OCI-LY7 (cell line): ENCODE results near the gene LBR. TPM values are rescaled to one million over a fixed set of nuclear protein-coding genes. Genes with fewer than 3 reads are reported as not detected.

Experiments used
- BruUV-seq: library from RNA; stranded (reverse); fragments of 400-500 nt; replicated peaks from 2 replicates; lab custom pipeline; 2021; lab: Mats Ljungman, UMichigan
- CTCF ChIA-PET: fragments of 300-600 bp; sonication (Branson Sonifier 250); formaldehyde crosslinking; loops from one replicate; lab custom pipeline; 2022; ENCODE audit warnings: antibody characterized with exemption; ENCODE audit not compliant: unreplicated experiment; lab: Charles Lee
- POLR2A ChIA-PET: fragments of 300-600 bp; sonication (Branson Sonifier 250); formaldehyde crosslinking; loops from one replicate; lab custom pipeline; 2022; ENCODE audit warnings: antibody characterized with exemption; lab: Charles Lee
- DNase-seq: peaks from one replicate; pipeline ENCODE4 v3.0.0-alpha.2; 2015; ENCODE audit warnings: low spot score
- H2AFZ ChIP-seq: fragments of 200-600 bp; sonication (generic), shearing (Covaris generic); 2 replicates; pipeline ENCODE4 v1.6.1; 2014; ENCODE audit warnings: mild to moderate bottlenecking, antibody characterized with exemption, low read length, moderate library complexity
- H3K27ac ChIP-seq: fragments of 200-600 bp; sonication (generic); 2 replicates; pipeline ENCODE4 v1.5.1; 2014; ENCODE audit warnings: mixed run types, low read depth, mild to moderate bottlenecking, moderate library complexity, low read length, inconsistent platforms; ENCODE audit not compliant: poor library complexity, severe bottlenecking
- H3K36me3 ChIP-seq: fragments of 200-600 bp; sonication (generic); 2 replicates; pipeline ENCODE4 v1.6.1; 2014; ENCODE audit warnings: mild to moderate bottlenecking, antibody characterized with exemption, low read length, moderate library complexity, mixed read lengths; ENCODE audit not compliant: insufficient read depth
- H3K4me1 ChIP-seq: fragments of 200-600 bp; sonication (generic); 2 replicates; pipeline ENCODE4 v1.5.1; 2014; ENCODE audit warnings: mild to moderate bottlenecking, low read length; ENCODE audit not compliant: insufficient read depth, poor library complexity, severe bottlenecking
- H3K4me2 ChIP-seq: fragments of 200-600 bp; sonication (generic); 2 replicates; pipeline ENCODE4 v1.6.1; 2014; ENCODE audit warnings: mild to moderate bottlenecking, low read length
- H3K4me3 ChIP-seq: fragments of 200-600 bp; sonication (generic); 2 replicates; pipeline ENCODE4 v1.5.1; 2014; ENCODE audit warnings: mild to moderate bottlenecking, low read depth, low read length; ENCODE audit not compliant: poor library complexity, severe bottlenecking
- H3K79me2 ChIP-seq: fragments of 200-600 bp; sonication (generic); 2 replicates; pipeline ENCODE4 v1.6.1; 2016; ENCODE audit warnings: low read depth, mild to moderate bottlenecking, low read length, moderate library complexity, mixed read lengths; ENCODE audit not compliant: insufficient read depth
- H3K9me2 ChIP-seq: fragments of 200-600 bp; sonication (generic); 2 replicates; pipeline ENCODE4 v1.6.1; 2016; ENCODE audit warnings: mild to moderate bottlenecking, low read length, mixed read lengths; ENCODE audit not compliant: insufficient read depth
- H3K9me3 ChIP-seq: fragments of 200-600 bp; sonication (generic); 2 replicates; pipeline ENCODE4 v1.6.1; 2014; ENCODE audit warnings: mild to moderate bottlenecking, mixed run types, low read length, mixed read lengths
- H4K20me1 ChIP-seq: fragments of 200-600 bp; sonication (generic); 2 replicates; pipeline ENCODE4 v1.6.1; 2014; ENCODE audit warnings: mild to moderate bottlenecking, antibody characterized with exemption, low read length, moderate library complexity, mixed read lengths; ENCODE audit not compliant: insufficient read depth
- EZH2phosphoT487 ChIP-seq: fragments of 200-600 bp; sonication (generic); IDR thresholded peaks from 2 replicates; pipeline ENCODE4 v1.6.1; 2018; ENCODE audit warnings: low read depth, borderline replicate concordance, mild to moderate bottlenecking, mixed run types, antibody characterized with exemption, low read length, moderate library complexity, mixed read lengths
- intact Hi-C: fragments of 100-400 bp; cut with micrococcal nuclease; formaldehyde crosslinking; loops from one replicate; pipeline ENCODE4 v1.10.0; 2022; ENCODE audit not compliant: unreplicated experiment
- total RNA-seq, 2 experiments: library from RNA; depleted of rRNA in 1 of 2; stranded (reverse); fragments of >200 nt in 1 of 2; shearing (Covaris generic) in 1 of 2; gene quantifications; 2 replicates each; pipeline ENCODE4 v1.2.3, GENCODE V29; 2014 to 2022
- TF ChIP-seq, protein P1 (sequence below): fragments of 200-600 bp; sonication (generic); conservative IDR thresholded peaks from 2 replicates; pipeline ENCODE4 v1.5.1; 2014; ENCODE audit warnings: mild to moderate bottlenecking, antibody characterized with exemption, low read length, moderate library complexity, mixed read lengths

LBR gene
- total RNA-seq, 2 experiments from 2014 or later = 117 to 288 TPM

- Histone ChIP-seq H3K9me2 (no peaks in the 10 kb centered on the region), H3K79me2 (no peaks in the 10 kb centered on the region), H4K20me1 (no peaks in the 10 kb centered on the region), H3K4me2 (no peak overlapping the region), H3K9me3 (no peaks in the 10 kb centered on the region), H3K4me1 (peaks cover 44% of the 10 kb centered on the region), H2AFZ (no peak overlapping the region), H3K36me3 (no peaks in the 10 kb centered on the region), H3K27ac (no peak overlapping the region), H3K4me3 (no peak overlapping the region)
- no TSS peak for BruUV-seq
- intact Hi-C loops = no loop called here
- no peak for TF ChIP-seq EZH2phosphoT487
- TF ChIP-seq, protein P1, sequence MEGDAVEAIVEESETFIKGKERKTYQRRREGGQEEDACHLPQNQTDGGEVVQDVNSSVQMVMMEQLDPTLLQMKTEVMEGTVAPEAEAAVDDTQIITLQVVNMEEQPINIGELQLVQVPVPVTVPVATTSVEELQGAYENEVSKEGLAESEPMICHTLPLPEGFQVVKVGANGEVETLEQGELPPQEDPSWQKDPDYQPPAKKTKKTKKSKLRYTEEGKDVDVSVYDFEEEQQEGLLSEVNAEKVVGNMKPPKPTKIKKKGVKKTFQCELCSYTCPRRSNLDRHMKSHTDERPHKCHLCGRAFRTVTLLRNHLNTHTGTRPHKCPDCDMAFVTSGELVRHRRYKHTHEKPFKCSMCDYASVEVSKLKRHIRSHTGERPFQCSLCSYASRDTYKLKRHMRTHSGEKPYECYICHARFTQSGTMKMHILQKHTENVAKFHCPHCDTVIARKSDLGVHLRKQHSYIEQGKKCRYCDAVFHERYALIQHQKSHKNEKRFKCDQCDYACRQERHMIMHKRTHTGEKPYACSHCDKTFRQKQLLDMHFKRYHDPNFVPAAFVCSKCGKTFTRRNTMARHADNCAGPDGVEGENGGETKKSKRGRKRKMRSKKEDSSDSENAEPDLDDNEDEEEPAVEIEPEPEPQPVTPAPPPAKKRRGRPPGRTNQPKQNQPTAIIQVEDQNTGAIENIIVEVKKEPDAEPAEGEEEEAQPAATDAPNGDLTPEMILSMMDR = no peak
- CTCF ChIA-PET = no interaction called here
- POLR2A ChIA-PET = interaction anchor here (0.5 to 6.4 kb wide), 3 partner anchors 9 to 26 kb away, joined by 3 to 49 read pairs (median 3); no protein-coding TSS in a partner anchor
- DNase-seq = no peak
Measured at GRCh38 chr1:225448146-225448805, 20.4 kb upstream of the LBR start.

- Histone ChIP-seq H3K9me3 (no peaks in the 10 kb centered on the region), H2AFZ (no peak overlapping the region), H3K4me1 (peaks cover 50% of the 10 kb centered on the region), H4K20me1 (no peaks in the 10 kb centered on the region), H3K4me3 (no peak overlapping the region), H3K4me2 (no peak overlapping the region), H3K79me2 (no peaks in the 10 kb centered on the region), H3K36me3 (no peaks in the 10 kb centered on the region), H3K27ac (no peak overlapping the region), H3K9me2 (no peaks in the 10 kb centered on the region)
- DNase-seq = no peak
- CTCF ChIA-PET = no interaction called here
- intact Hi-C loops = no loop called here
- POLR2A ChIA-PET = interaction anchor here (0.9 to 6.4 kb wide), 2 partner anchors 9 to 20 kb away, joined by 3 to 49 read pairs; no protein-coding TSS in a partner anchor
- BruUV-seq = no TSS peak
- TF ChIP-seq, protein P1 = no peak
- TF ChIP-seq EZH2phosphoT487 = no peak
Measured at GRCh38 chr1:225447650-225448089, 19.8 kb upstream of the LBR start.
